GM20431 (cell line): ENCODE data around the gene CARMIL1.
"Not testable (repeated sequence)": the region's sequence is repeated elsewhere in the genome, so short reads cannot be mapped to it uniquely, and the experiment has no call there.

Source experiments
- in situ Hi-C: fragments of 300-500 bp; cut with MseI, MboI; formaldehyde crosslinking; loops from one replicate; pipeline ENCODE4 v1.15.0; 2020; ENCODE audit warnings: low sequenced_read_pairs; ENCODE audit not compliant: unreplicated experiment

The CARMIL1 gene

GRCh38 chr6:25582101-25582500 lies 302.9 kb downstream of the CARMIL1 start:
- in situ Hi-C loops = no loop called here

- in situ Hi-C loops = no loop called here
Measured at GRCh38 chr6:25583099-25583498, 303.9 kb downstream of the CARMIL1 start.

GRCh38 chr6:25583906-25584305 lies 304.7 kb downstream of the CARMIL1 start:
- in situ Hi-C loops = no loop called here

GRCh38 chr6:25585225-25585624 lies 306.1 kb downstream of the CARMIL1 start:
- in situ Hi-C loops = no loop called here

- in situ Hi-C loops = not testable (repeated sequence)
Measured at GRCh38 chr6:25586119-25586518, 306.9 kb downstream of the CARMIL1 start.

- in situ Hi-C loops = no loop called here
Measured at GRCh38 chr6:25586927-25587326, 307.8 kb downstream of the CARMIL1 start.

- in situ Hi-C loops = no loop called here
Measured at GRCh38 chr6:25590986-25591385, 311.8 kb downstream of the CARMIL1 start.

- in situ Hi-C loops = no loop called here
Measured at GRCh38 chr6:25596928-25597818, 318.0 kb downstream of the CARMIL1 start.

- in situ Hi-C loops = no loop called here
Measured at GRCh38 chr6:25599516-25600085, 320.4 kb downstream of the CARMIL1 start.

- in situ Hi-C loops = no loop called here
Measured at GRCh38 chr6:25601800-25602673, 322.9 kb downstream of the CARMIL1 start.

GRCh38 chr6:25602674-25602982 lies 323.5 kb downstream of the CARMIL1 start:
- in situ Hi-C loops = no loop called here

- in situ Hi-C loops = no loop called here
Measured at GRCh38 chr6:25603251-25603650, 324.1 kb downstream of the CARMIL1 start.

- in situ Hi-C loops = no loop called here
Measured at GRCh38 chr6:25606151-25606550, 327.0 kb downstream of the CARMIL1 start.

- in situ Hi-C loops = no loop called here
Measured at GRCh38 chr6:25608558-25609174, 329.5 kb downstream of the CARMIL1 start.

- in situ Hi-C loops = no loop called here
Measured at GRCh38 chr6:25612666-25613065, 333.5 kb downstream of the CARMIL1 start.

GRCh38 chr6:25613415-25613814 lies 334.2 kb downstream of the CARMIL1 start:
- in situ Hi-C loops = no loop called here

GRCh38 chr6:25614052-25614451 lies 334.9 kb downstream of the CARMIL1 start:
- in situ Hi-C loops = no loop called here

- in situ Hi-C loops = no loop called here
Measured at GRCh38 chr6:25615471-25615870, 336.3 kb downstream of the CARMIL1 start.

- in situ Hi-C loops = no loop called here
Measured at GRCh38 chr6:25617997-25618396, 338.8 kb downstream of the CARMIL1 start.

- in situ Hi-C loops = no loop called here
Measured at GRCh38 chr6:25619217-25619616, 340.0 kb downstream of the CARMIL1 start.
